ENCODE measurements around the gene C5AR1.
A peak's percentile ranks its signal among the peaks of the same experiment; 100 is the strongest.
"Not testable (repeated sequence)": the region's sequence is repeated elsewhere in the genome, so short reads cannot be mapped to it uniquely, and the experiment has no call there.

C5AR1 gene

GRCh38 chr19:47296036-47296435 lies 13.6 kb upstream of the C5AR1 start:
- DNase-seq = peak; percentile 64

GRCh38 chr19:47300867-47301266 lies 8.8 kb upstream of the C5AR1 start:
- not testable (repeated sequence) for DNase-seq

GRCh38 chr19:47302249-47302648 lies 7.4 kb upstream of the C5AR1 start:
- DNase-seq = no peak

- DNase-seq = no peak
These were observed 5.7 kb upstream of the C5AR1 start for GRCh38 chr19:47303966-47304365.

GRCh38 chr19:47305309-47305751 lies 4.3 kb upstream of the C5AR1 start:
- peak; percentile 1 for DNase-seq

GRCh38 chr19:47306303-47306702 lies 3.4 kb upstream of the C5AR1 start:
- DNase-seq = no peak

GRCh38 chr19:47309038-47309437 lies 623 bp upstream of the C5AR1 start:
- no peak for DNase-seq

GRCh38 chr19:47310323-47310722 lies 662 bp downstream of the C5AR1 start:
- no peak for DNase-seq

- DNase-seq = peak; percentile 7
These were observed 1.2 kb downstream of the C5AR1 start for GRCh38 chr19:47310819-47311218.

- DNase-seq = no peak
These were observed 2.8 kb downstream of the C5AR1 start for GRCh38 chr19:47312366-47313006.

- no peak for DNase-seq
These were observed 4.2 kb downstream of the C5AR1 start for GRCh38 chr19:47313754-47314295.

- peak; percentile 2 for DNase-seq
These were observed 5.6 kb downstream of the C5AR1 start for GRCh38 chr19:47315125-47315821.

GRCh38 chr19:47316513-47316912 lies 6.9 kb downstream of the C5AR1 start:
- no peak for DNase-seq

GRCh38 chr19:47319923-47320871 lies 10.5 kb downstream of the C5AR1 start:
- no peak for DNase-seq

- no peak for DNase-seq
These were observed 12.0 kb downstream of the C5AR1 start for GRCh38 chr19:47321630-47322029.

- no peak for DNase-seq
These were observed 12.4 kb downstream of the C5AR1 start for GRCh38 chr19:47322058-47322457.

GRCh38 chr19:47323409-47323808 lies 13.7 kb downstream of the C5AR1 start:
- DNase-seq = no peak

- DNase-seq = no peak
These were observed 14.2 kb downstream of the C5AR1 start for GRCh38 chr19:47323872-47324271.

- no peak for DNase-seq
These were observed 14.8 kb downstream of the C5AR1 start for GRCh38 chr19:47324502-47324901.

GRCh38 chr19:47330466-47330869 lies 20.8 kb downstream of the C5AR1 start:
- no peak for DNase-seq

- no peak for DNase-seq
These were observed 21.8 kb downstream of the C5AR1 start for GRCh38 chr19:47331490-47331889.

- no peak for DNase-seq
These were observed 22.4 kb downstream of the C5AR1 start, which contains the start of gene C5AR2 for GRCh38 chr19:47331931-47332547. C5AR2 (plus strand) TSS chr19:47332175; CDS start chr19:47340800, 8,625 bp downstream.
